Smooth muscle cell (in vitro differentiated cells): ENCODE data around the gene LIM2. TPM values are rescaled to one million over a fixed set of nuclear protein-coding genes. Genes with fewer than 3 reads are reported as not detected.

Experiments used
- DNase-seq: peaks from one replicate; lab custom pipeline; 2025; ENCODE audit not compliant: unreplicated experiment; lab: John Stamatoyannopoulos, UW
- H2AFZ ChIP-seq: fragments of 200-600 bp; sonication (generic); 2 replicates; pipeline ENCODE4 v1.6.0; 2016; ENCODE audit warnings: antibody characterized with exemption, low read depth, mild to moderate bottlenecking
- H3F3A ChIP-seq: fragments of 200-600 bp; sonication (generic); 2 replicates; pipeline ENCODE4 v1.6.0; 2017; ENCODE audit warnings: antibody characterized with exemption, low read depth
- H3K27ac ChIP-seq: fragments of 200-600 bp; sonication (generic); 2 replicates; pipeline ENCODE4 v1.5.1; 2016; ENCODE audit warnings: low read depth, mild to moderate bottlenecking
- H3K27me3 ChIP-seq: fragments of 200-600 bp; sonication (generic); 2 replicates; pipeline ENCODE4 v1.6.1; 2016; ENCODE audit warnings: low read depth, mild to moderate bottlenecking
- H3K36me3 ChIP-seq: fragments of 200-600 bp; sonication (generic); 2 replicates; pipeline ENCODE4 v1.5.1; 2016; ENCODE audit warnings: low read depth
- H3K4me1 ChIP-seq: fragments of 200-600 bp; sonication (generic); 2 replicates; pipeline ENCODE4 v1.5.1; 2016; ENCODE audit warnings: low read depth
- H3K4me2 ChIP-seq: fragments of 200-600 bp; sonication (generic); 2 replicates; pipeline ENCODE4 v1.6.0; 2016; ENCODE audit warnings: mild to moderate bottlenecking
- H3K4me3 ChIP-seq: fragments of 200-600 bp; sonication (generic); 2 replicates; pipeline ENCODE4 v1.5.1; 2016; ENCODE audit warnings: mild to moderate bottlenecking
- H3K79me2 ChIP-seq: fragments of 200-600 bp; sonication (generic); 2 replicates; pipeline ENCODE4 v1.6.0; 2016; ENCODE audit warnings: low read depth, mild to moderate bottlenecking
- H3K9ac ChIP-seq: fragments of 200-600 bp; sonication (generic); 2 replicates; pipeline ENCODE4 v1.6.0; 2016; ENCODE audit warnings: low read depth
- H3K9me3 ChIP-seq: fragments of 200-600 bp; sonication (generic); replicated peaks from 2 replicates; pipeline ENCODE4 v1.5.1; 2016; ENCODE audit warnings: low read depth
- H4K20me1 ChIP-seq: fragments of 200-600 bp; sonication (generic); 2 replicates; pipeline ENCODE4 v1.6.0; 2016; ENCODE audit warnings: low read depth
- CTCF ChIP-seq: fragments of 200-600 bp; sonication (generic); IDR thresholded peaks from 2 replicates; pipeline ENCODE4 v1.5.1; 2017; ENCODE audit warnings: borderline replicate concordance, mild to moderate bottlenecking, antibody characterized with exemption; ENCODE audit not compliant: insufficient read depth, poor library complexity, severe bottlenecking
- WGBS: methylation state at CpG from one replicate; pipeline ENCODE4 v1.1.7; 2016; ENCODE audit warnings: low lambda C conversion rate; 5-methylcytosine and 5-hydroxymethylcytosine counted together
- polyA plus RNA-seq: library from polyadenylated mRNA; unstranded; fragments of >200 nt; fragmentation: Nextera tagmentation; extraction: Ambion mirVana; gene quantifications from 2 replicates; pipeline ENCODE4 v1.2.1, GENCODE V29; 2016
- total RNA-seq: library from RNA; depleted of rRNA; stranded (reverse); fragments of >200 nt; gene quantifications from 2 replicates; pipeline ENCODE4 v1.2.3, GENCODE V29; 2014

LIM2 gene
- total and polyA plus RNA-seq, 2 experiments from 2014 or later = not detected

GRCh38 chr19:51372649-51373504 lies 14.9 kb downstream of the LIM2 start, which contains the start of gene NKG7:
Gene NKG7 (minus strand): TSS chr19:51372654. CDS start chr19:51372535, 119 bp downstream.
- TF ChIP-seq CTCF = no peak
- Histone ChIP-seq H3K4me3 (no peak within 1 kb of the TSS), H3F3A (no peaks in the 10 kb centered on the region), H3K27me3 (no peaks in the 10 kb centered on the region), H3K4me1 (peaks cover 10% of the 10 kb centered on the region), H3K27ac (no peak within 1 kb of the TSS), H3K79me2 (no peaks in the 10 kb centered on the region), H3K4me2 (no peak within 1 kb of the TSS), H2AFZ (no peak within 1 kb of the TSS), H3K9me3 (no peaks in the 10 kb centered on the region), H3K36me3 (no peaks in the 10 kb centered on the region), H4K20me1 (no peaks in the 10 kb centered on the region), H3K9ac (no peak within 1 kb of the TSS)
- WGBS = 62% methylated on average over 9 of the region's 9 CpGs
- DNase-seq = no peak

- Histone ChIP-seq H3K27me3 (no peaks in the 10 kb centered on the region), H4K20me1 (no peaks in the 10 kb centered on the region), H3K27ac (no peak overlapping the region), H3K4me1 (peaks cover 10% of the 10 kb centered on the region), H3K4me2 (no peak overlapping the region), H3K79me2 (no peaks in the 10 kb centered on the region), H2AFZ (no peak overlapping the region), H3K9ac (no peak overlapping the region), H3F3A (no peaks in the 10 kb centered on the region), H3K36me3 (no peaks in the 10 kb centered on the region), H3K4me3 (no peak overlapping the region), H3K9me3 (no peaks in the 10 kb centered on the region)
- TF ChIP-seq CTCF = no peak
- DNase-seq = no peak
- WGBS = 94% methylated on average over 18 of the region's 18 CpGs
These were observed 15.6 kb downstream of the LIM2 start for GRCh38 chr19:51372021-51372648.

GRCh38 chr19:51371186-51371690 lies 16.5 kb downstream of the LIM2 start:
- no peak for TF ChIP-seq CTCF
- H3K36me3 ChIP-seq = no peaks in the 10 kb centered on the region
- no peaks in the 10 kb centered on the region for H3F3A ChIP-seq
- no peaks in the 10 kb centered on the region for H3K27me3 ChIP-seq
- H3K79me2 ChIP-seq = no peaks in the 10 kb centered on the region
- no peak overlapping the region for H2AFZ ChIP-seq
- H3K4me2 ChIP-seq = no peak overlapping the region
- no peak overlapping the region for H3K27ac ChIP-seq
- no peak overlapping the region for H3K4me3 ChIP-seq
- no peak for DNase-seq
- H3K9ac ChIP-seq = no peak overlapping the region
- 83% methylated on average over 8 of the region's 8 CpGs for WGBS
- peaks cover 12% of the 10 kb centered on the region for H3K4me1 ChIP-seq
- H4K20me1 ChIP-seq = no peaks in the 10 kb centered on the region
- no peaks in the 10 kb centered on the region for H3K9me3 ChIP-seq
